Measurements from ENCODE around the gene SLC6A1. TPM values are rescaled to one million over a fixed set of nuclear protein-coding genes. Genes with fewer than 3 reads are reported as not detected.

The SLC6A1 gene
- total RNA-seq, 1 donor from 2014 or later = not detected

DNA sequence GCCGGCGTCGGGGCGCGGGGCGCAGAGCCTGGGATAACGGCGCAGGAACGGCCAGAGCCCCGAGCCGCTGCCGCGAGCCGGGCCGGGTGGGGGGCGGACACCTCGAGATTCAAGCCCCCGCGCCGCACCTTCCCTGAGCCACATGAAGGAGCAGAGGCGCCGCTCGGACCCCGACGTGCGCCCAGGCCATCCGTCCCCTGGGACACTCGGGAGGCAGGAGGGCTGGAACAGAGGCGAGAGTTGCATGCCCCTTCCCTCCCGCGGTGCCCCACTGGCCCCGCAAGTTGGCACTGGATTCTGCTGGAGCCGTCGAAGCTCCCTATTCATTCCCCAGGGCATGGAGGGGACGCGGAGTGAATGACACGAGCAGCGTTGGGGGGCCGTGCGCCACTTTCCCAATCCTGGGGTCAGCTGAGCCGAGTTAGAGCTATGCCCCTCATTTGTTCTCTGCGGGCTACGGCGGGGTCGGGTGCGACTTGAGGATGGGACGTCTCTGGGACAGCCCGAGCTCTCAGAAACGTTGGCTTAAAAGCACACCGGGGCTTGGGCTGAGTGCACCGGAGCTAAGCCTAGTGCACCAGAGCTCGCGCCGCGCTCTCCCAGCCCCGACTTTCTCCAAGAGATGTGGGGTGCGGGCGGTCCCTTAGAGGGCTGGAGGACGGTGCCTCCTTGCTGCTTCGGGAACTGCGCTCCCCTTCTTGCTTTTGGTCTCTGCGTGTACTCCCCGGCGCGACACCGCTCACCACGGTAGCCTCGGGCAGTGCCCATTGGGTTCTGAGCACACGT, 588 bp downstream of the SLC6A1 start:
- ChIA-PET POLR2A (no interaction called here), CTCF (no interaction called here)
- ATAC-seq (ENCODE audit: low read depth) = no peak
- H3K9me3 Mint-ChIP-seq = no peaks in the 10 kb centered on the region
- H3K4me1 Mint-ChIP-seq = peaks cover 12% of the 10 kb centered on the region
- H3K27ac Mint-ChIP-seq = no peak overlapping the region
- no peak for DNase-seq
- intact Hi-C loops (cut with micrococcal nuclease) = no loop called here
- H3K36me3 Mint-ChIP-seq (ENCODE audit: low read depth) = no peaks in the 10 kb centered on the region
- H3K27me3 Mint-ChIP-seq = peaks cover 62% of the 10 kb centered on the region
- TF ChIP-seq, protein P1, sequence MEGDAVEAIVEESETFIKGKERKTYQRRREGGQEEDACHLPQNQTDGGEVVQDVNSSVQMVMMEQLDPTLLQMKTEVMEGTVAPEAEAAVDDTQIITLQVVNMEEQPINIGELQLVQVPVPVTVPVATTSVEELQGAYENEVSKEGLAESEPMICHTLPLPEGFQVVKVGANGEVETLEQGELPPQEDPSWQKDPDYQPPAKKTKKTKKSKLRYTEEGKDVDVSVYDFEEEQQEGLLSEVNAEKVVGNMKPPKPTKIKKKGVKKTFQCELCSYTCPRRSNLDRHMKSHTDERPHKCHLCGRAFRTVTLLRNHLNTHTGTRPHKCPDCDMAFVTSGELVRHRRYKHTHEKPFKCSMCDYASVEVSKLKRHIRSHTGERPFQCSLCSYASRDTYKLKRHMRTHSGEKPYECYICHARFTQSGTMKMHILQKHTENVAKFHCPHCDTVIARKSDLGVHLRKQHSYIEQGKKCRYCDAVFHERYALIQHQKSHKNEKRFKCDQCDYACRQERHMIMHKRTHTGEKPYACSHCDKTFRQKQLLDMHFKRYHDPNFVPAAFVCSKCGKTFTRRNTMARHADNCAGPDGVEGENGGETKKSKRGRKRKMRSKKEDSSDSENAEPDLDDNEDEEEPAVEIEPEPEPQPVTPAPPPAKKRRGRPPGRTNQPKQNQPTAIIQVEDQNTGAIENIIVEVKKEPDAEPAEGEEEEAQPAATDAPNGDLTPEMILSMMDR (IDR thresholded peaks at IDR 0.05) = no peak
- no peak overlapping the region for H3K4me3 Mint-ChIP-seq

- intact Hi-C loops (cut with micrococcal nuclease) = no loop called here
- H3K36me3 Mint-ChIP-seq (ENCODE audit: low read depth) = no peaks in the 10 kb centered on the region
- DNase-seq = no peak
- no peak for ATAC-seq (ENCODE audit: low read depth)
- H3K27me3 Mint-ChIP-seq = peaks cover 65% of the 10 kb centered on the region
- TF ChIP-seq, protein P1 (IDR thresholded peaks at IDR 0.05) = no peak
- H3K27ac Mint-ChIP-seq = no peak overlapping the region
- POLR2A ChIA-PET = no interaction called here
- H3K4me1 Mint-ChIP-seq = peaks cover 12% of the 10 kb centered on the region
- CTCF ChIA-PET = no interaction called here
- no peaks in the 10 kb centered on the region for H3K9me3 Mint-ChIP-seq
- no peak overlapping the region for H3K4me3 Mint-ChIP-seq
Observed at GRCh38 chr3:10993729-10994065, 1.1 kb downstream of the SLC6A1 start.

DNA sequence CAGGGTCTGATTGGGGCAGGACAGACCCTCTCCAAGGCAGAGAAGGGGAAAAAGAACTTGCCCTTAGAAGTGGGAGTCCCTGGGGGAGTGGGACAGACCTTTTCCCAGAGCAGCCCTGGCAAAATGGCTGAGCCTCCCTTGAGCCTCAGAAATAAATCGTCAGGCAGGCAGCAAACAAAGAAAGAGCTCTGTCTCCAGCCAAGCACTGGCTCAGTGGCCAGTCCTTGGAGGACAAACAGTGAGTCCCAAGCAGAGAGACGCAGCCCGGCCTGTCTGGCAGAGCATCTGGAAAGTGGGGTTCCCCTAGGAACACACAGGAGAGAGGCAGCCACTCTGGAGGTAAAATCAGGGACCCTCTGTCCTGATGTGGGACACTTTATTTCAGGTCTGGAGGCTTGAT, 1.8 kb downstream of the SLC6A1 start:
- POLR2A ChIA-PET = no interaction called here

GRCh38 chr3:10995871-10996270, 3.3 kb downstream of the SLC6A1 start:
- ChIA-PET POLR2A (no interaction called here), CTCF (no interaction called here)
- intact Hi-C loops (cut with micrococcal nuclease) = no loop called here
- Mint-ChIP-seq H3K4me3 (no peak overlapping the region), H3K4me1 (peaks cover 12% of the 10 kb centered on the region), H3K27ac (no peak overlapping the region), H3K27me3 (peaks cover 61% of the 10 kb centered on the region), H3K36me3 (ENCODE audit: low read depth) (no peaks in the 10 kb centered on the region), H3K9me3 (no peaks in the 10 kb centered on the region)
- TF ChIP-seq, protein P1 (IDR thresholded peaks at IDR 0.05) = no peak
- DNase-seq (no peak), ATAC-seq (ENCODE audit: low read depth) (no peak)

More for the DNA sequence above, 1.8 kb downstream of the SLC6A1 start:
- Mint-ChIP-seq H3K4me3 (no peak overlapping the region), H3K27me3 (peaks cover 62% of the 10 kb centered on the region), H3K9me3 (no peaks in the 10 kb centered on the region), H3K27ac (no peak overlapping the region), H3K4me1 (peaks cover 12% of the 10 kb centered on the region), H3K36me3 (ENCODE audit: low read depth) (no peaks in the 10 kb centered on the region)
- TF ChIP-seq, protein P1 (IDR thresholded peaks at IDR 0.05) = no peak
- no peak for ATAC-seq (ENCODE audit: low read depth)
- intact Hi-C loops (cut with micrococcal nuclease) = no loop called here
- DNase-seq = no peak
- CTCF ChIA-PET = no interaction called here

- H3K27me3 Mint-ChIP-seq = peaks cover 58% of the 10 kb centered on the region
- CTCF ChIA-PET = no interaction called here
- no peak for ATAC-seq (ENCODE audit: low read depth)
- H3K36me3 Mint-ChIP-seq (ENCODE audit: low read depth) = no peaks in the 10 kb centered on the region
- TF ChIP-seq, protein P1 (IDR thresholded peaks at IDR 0.05) = no peak
- H3K4me1 Mint-ChIP-seq = peaks cover 9% of the 10 kb centered on the region
- POLR2A ChIA-PET = no interaction called here
- H3K9me3 Mint-ChIP-seq = no peaks in the 10 kb centered on the region
- no peak overlapping the region for H3K4me3 Mint-ChIP-seq
- intact Hi-C loops (cut with micrococcal nuclease) = no loop called here
- no peak for DNase-seq
- H3K27ac Mint-ChIP-seq = no peak overlapping the region
Observed at GRCh38 chr3:10996345-10997013, 3.9 kb downstream of the SLC6A1 start.

Data from activated B cell treated with CpG ODN at 0.5 μM for 24 hours (primary cell).